Activated T-cell treated with anti-CD3 and anti-CD28 coated beads for 4 hours (primary cell): ENCODE results near the gene NLRP3.
"Not testable (repeated sequence)": the region's sequence is repeated elsewhere in the genome, so short reads cannot be mapped to it uniquely, and the experiment has no call there.

Source experiments
- DNase-seq: peaks from one replicate; pipeline ENCODE4 v3.0.0-alpha.2; 2020

Gene NLRP3

DNA sequence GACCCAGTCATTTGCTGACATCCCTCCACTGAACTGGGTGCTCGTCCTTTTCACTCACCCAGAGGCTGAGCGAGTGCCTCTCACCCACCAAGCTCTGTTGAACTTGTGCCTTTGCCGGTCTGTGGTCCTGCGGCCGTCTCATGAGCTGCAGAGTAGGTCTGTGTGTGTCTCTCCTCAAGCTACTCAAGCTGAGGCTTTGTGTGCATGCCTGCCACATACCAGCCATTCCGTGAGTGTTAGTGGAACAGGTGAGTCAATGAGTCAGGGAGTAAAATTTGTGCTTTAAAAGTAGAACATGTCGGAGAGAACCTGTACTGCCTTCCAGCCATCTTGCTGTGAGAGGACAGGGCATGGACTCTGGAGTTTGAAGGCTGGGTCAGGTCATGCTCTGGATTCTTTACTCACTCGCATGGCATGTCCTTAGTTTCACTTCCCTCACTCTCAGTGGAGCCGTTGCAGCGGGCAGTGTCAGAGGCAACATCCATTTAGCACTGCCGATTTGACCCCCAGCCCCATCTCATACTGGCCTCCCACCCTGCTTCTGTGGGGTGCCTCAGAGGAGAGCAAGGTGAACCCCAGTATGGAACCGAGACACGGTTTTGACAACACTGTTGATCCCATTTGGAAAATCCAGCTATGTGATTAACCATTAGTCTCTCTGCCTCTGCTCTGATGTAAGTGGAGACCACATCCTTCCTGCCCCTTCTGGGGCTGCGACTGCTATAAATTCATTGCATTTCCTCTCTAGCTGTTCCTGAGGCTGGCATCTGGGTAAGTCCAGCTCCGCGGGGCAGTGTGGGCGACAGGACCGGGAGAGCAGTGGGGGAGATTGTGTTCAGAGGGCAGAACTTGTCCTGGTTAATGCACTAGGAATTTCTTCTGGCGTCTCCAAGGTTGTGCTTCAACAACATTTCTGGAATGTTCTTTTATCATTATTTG lies at the start of gene NLRP3:
TSS of gene NLRP3 (plus strand) at position 751 of the 939 bp plus-strand sequence. CDS start 2,628 bp downstream, outside the sequence.
- DNase-seq, result peak; percentile 23

DNA sequence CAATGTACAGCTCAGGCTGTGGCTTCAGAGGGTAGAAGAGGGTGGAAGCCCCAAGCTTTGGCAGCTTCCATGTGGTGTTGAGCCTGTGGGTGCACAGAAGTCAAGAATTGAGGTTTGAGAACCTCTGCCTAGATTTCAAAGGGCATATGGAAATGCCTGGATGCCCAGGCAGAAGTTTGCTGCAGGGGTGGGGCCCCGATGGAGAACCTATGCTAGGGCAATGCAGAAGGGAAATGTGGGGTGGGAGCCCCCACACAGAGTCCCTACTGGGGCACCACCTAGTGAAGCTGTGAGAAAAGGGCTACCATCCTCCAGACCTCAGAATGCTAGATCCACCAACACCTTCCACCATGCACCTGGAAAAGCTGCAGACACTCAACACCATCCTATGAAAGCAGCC lies 49.6 kb upstream of the NLRP3 start:
- not testable (repeated sequence) for DNase-seq

DNA sequence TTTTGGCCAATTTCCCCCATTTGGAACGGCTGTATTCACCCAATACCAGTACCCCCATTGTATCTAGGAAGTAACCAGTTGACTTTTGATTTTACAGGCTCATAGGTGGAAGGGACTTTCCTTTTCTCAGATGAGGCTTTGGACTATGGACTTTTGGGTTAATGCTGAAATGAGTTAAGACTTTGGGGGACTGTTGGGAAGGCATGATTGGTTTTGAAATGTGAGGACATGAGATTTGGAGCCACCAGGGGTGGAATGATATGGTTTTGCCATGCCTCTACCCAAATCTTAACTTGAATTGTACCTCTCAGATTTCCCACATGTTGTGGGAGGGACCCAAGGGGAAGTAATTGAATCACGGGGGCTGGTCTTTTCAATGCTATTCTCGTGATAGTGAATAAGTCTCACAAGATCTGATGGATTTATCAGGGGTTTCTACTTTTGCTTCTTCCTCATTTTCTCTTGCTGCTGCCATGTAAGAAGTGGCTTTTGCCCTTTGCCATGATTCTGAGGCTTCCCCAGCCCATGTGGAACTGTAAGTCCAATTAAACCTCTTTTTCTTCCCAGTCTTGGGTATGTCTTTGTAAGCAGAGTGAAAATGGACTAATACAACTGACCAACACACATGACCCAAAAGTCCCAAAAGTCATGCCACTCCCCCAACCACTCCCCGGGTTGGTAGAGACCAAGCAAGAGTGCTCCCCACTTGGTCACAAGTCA lies 48.9 kb upstream of the NLRP3 start:
- no peak for DNase-seq

DNA sequence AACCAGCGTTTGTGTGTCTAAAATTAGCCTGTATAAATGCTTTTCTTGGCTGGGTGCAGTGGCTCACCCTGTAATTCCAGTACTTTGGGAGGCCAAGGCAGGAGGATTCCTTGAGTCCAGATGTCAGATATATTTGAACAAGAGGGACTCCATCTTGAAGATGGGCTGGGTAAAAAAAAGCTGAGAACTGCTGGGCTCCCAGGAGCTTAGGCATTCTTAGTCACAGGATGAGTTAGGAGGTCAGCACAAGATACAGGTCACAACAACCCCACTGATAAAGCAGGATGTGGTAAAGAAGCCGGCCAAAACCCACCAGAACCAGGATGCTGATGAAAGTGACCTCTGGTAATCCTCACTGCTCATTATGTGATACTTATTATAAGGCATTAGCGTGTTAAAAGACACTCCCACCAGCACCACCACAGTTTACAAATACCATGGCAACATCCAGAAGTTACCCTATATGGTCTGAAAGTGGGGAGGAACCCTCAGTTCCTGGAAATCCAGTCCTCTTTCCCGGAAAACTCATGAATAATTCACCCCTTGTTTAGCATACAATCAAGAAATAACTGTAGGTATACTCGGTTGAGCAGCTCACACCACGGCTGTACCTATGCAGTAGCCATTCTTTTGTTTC lies 48.1 kb upstream of the NLRP3 start:
- DNase-seq, result no peak

DNA sequence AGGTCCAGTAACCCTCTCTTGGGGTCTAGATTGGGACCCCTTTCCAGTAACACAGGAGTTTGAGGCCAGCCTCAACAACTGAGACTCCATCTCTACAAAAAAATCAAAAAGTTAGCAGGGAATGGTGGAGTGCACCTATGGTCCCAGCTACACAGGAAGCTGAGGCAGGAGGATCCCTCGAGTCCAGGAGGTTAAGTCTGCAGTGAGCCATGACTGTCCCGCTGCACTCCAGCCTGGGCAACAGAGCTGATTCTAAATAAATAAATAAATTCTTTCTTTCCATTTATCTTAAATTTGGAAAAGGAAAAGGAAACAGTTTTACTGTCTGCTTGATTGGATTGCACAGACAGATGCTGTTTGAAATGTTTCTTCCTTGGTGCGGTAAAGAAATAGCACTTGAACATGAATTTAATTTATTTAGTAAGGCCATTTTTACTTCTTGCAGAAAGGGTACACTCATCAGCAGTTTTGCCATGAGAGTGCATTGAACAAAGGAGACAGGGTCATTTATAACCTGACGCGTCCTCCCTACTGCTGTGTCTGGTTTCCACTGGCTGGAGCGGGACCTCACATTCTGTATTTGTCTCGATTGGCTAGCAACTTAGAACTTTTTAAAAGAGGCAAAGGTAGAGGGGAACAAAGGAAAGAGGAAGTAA lies 47.4 kb upstream of the NLRP3 start:
- no peak for DNase-seq

DNA sequence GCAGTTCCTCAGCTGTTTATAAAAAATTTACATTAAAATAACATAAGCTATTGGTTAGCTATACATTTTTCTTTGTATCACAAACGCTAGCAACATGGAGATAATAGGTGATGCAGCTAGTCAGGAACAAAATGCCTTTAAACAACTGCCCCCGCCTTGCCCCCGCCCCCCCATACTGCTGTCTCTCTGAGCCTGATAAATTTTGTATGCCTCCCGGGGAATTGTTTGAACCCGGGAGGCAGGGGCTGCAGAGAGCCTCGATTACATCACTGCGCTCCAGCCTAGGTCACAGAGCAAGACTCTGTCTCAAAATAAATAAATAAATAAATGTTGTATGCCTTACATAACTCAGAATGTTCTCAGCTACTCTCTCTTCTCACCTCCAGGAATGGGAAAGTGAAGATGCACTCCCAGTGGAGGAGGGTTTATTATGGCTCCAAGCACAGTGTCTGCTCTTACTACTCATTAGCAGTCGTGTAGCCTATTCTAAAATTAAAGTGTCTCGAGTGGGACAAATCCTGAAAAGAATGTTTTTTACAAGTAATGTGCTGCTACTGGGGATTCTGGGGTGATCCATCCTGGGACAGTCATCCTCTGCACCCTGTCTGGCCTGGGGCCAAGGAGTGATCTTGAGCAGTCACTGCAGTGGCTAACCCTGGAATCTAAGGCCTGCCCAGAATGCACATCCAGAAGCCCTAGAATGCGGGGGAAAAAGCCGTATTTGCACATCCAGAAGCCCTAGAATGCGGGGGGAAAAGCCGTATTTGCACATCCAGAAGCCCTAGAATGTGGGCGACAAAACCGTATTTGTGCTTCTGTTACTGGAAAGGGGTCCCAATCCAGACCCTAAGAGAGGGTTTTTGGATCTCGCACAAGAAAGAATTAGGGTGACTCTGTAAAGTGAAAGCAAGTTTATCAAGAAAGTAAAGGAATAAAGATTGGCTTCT lies 44.9 kb upstream of the NLRP3 start:
- DNase-seq, result no peak

DNA sequence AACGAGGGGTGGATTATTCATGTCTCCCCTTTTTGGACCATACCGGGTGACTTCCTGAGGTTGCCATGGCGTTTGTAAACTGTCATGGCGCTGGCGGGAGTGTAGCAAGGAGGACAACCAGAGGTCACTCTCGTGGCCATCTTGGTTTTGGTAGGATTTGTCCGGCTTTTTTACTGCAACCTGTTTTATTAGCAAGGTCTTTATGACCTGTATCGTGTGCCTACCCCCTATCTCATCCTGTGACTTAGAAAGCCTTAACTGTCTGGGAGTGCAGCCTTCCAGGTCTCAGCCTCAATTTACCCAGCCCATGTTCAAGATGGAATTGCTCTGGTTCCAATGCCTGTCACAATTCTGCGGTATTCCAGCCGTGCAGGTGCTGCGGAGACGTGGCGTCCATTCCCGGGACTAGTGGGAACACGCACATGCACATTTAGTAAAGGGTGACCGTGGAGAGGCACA lies 44.1 kb upstream of the NLRP3 start:
- no peak for DNase-seq

DNA sequence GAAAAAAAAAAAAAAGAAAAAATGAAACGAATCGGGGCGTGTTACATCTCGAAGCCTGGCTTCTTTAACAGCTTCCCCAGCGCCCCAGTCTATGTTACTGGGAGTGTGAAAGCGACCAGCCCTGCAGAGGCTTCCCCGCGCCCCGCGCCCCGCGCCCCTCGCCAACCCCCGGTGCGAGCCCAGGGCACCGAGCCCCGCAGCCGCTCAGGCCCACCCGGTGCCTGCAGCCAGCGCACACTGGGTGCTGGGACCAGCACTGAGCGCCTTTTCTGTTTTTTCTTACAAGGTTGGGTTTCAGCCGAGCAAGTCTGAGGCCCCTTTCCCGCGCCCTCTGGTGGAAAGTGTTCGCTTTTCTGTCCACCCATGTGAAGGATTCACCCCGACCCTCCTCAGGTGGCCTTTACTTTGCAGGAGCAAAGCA lies 42.2 kb upstream of the NLRP3 start:
- DNase-seq, result peak; percentile 26

DNA sequence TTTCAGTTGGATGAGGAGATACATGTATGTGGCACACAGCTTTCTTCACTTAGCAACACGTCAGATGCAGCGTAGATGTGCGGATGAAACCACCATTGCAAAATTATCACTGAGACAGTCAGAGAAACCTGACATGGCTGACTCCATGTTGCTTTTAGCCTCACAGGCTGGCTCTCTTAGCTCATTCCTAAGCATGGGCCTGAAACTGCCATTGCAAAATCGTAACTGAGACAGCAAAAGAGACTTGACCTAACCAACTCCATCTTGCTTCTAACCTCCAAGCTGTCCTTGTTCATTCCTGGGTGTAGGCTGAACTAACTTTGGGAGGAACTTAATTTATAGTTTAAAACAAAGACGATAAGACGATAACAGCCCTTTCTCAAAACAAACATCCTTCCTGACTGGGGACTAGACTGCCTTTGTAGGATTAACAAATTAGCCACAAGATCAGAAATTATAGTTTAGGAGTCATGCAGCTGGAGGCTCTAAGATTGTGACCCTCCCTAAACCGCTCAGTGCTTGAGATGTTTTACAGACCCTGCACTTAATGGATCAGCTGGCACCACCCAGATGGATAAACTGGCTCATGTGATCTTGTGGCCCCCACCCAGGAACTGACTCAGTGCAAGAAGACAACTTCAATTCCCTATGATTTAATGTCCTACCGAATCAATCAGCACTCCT lies 41.2 kb upstream of the NLRP3 start:
- DNase-seq, result not testable (repeated sequence)

DNA sequence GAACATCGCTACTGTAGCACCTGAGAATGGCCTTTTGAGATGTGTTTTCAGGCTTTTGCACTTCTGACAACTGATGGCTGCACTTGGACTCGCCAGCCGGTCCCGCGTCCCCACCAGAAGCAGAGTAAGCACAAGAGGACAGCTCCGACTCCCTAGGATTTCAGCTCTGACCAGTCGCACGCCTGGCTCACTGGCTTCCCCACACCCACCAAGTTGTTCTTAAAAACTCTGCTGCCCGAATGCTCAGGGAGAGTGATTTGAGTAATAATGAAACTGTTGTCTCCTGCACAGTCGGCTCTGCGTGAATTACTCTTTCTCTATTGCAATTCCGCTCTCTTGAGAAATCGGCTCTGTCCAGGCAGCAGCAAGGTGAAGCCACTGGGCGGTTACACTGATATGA lies 40.2 kb upstream of the NLRP3 start:
- no peak for DNase-seq

DNA sequence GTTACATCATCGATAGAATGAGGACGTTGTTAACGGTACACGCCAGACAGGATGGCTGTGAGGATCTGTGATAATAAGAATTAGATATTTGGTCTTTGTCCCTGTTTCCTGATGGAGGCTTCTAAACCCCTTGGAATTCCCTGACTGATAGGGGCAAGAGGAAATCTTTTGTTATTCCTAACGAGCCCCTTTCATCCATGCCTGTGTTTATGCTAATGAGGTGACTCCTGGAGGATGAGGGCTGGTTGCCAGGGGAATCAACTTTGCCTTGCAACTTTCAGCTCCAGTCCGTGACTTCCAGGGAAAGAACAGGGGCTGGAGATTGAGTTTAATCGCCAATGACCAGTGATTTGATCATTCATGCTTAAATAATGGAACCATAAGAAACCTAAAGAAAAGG lies 39.3 kb upstream of the NLRP3 start:
- DNase-seq, result no peak

DNA sequence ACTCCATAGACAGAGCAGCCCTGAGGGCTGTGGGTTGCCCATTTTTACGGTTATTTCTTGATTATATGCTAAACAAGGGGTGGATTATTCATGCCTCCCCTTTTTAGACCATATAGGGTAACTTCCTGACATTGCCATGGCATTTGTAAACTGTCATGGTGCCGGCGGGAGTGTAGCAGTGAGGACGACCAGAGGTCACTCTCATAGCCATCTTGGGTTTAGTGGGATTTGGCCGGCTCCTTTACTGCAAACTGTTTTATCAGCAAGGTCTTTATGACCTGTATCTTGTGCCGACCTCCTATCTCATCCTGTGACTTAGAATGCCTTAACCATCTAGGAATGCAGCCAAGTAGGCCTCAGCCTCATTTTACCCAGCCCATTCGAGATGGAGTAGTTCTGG lies 38.3 kb upstream of the NLRP3 start:
- DNase-seq, result not testable (repeated sequence)

DNA sequence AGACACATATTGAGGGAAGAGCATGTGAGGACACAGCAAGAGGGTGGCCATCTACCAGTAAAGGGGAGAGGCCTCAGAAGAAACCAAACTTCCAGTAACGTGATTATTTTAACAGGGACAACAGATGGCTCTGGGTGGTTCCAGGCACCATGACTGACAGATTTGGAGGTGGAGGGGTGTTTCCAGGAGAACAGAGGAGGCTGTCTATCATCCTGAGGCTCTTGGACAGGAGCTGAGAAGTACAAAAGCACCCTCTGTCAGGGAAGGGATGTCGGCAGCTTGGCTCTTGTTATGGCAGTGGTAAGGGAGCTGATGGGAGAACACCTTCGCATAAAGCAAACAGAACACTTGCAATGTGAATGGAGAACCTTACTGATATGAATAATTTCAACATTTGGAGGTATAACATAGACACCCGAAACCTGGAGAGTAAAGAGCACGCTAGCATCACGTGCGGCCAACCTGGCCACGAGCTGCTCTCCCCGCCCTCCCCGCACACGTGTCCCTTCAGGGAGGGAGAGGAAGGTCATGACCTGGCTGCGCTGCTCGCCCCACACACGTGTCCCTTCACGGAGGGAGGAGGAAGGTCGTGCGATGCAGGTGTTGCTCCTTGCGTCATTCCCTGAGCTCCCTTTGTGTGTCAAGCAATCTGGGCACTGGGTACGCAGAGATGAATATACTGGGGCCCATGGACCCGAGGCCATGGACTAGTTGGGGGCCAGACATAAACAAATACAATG lies 37.5 kb upstream of the NLRP3 start:
- DNase-seq, result no peak

DNA sequence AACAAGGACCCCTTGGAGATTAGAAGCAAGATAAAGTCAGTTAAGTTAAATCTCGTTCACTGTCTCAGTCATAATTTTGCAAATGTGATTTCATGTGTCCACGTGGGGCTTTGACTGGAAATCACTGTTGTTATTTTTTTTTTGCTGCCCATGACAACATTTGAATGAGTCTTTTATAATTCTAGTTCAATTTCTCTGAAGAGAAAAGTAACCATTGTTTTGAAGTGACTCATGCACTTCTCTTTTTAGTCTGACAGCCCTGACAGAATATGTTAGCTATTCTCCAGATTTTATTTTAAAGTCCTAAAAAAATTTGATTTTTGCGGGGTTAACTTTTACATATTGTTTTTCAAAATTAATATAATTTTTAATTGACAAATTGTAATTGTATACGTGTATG lies 30.7 kb upstream of the NLRP3 start:
- DNase-seq, result no peak

DNA sequence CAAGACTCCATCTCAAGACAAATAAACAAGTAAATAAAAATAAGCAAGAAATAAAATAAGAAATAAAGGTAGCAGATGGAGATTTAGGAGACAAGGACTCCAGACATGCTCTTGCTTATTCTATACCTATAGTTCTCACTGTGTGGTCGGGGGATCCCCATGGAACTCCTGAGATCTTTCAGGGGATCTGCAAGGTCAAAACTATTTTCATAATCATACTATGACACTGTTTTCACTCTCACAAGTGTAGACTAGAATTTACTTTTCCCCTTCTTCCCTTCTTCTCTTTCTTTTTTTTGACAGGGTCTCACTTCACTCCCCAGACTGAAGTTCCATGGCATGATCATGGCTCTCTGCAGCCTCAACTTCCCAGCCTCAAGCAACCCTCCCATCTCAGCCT lies 29.8 kb upstream of the NLRP3 start:
- DNase-seq, result no peak

DNA sequence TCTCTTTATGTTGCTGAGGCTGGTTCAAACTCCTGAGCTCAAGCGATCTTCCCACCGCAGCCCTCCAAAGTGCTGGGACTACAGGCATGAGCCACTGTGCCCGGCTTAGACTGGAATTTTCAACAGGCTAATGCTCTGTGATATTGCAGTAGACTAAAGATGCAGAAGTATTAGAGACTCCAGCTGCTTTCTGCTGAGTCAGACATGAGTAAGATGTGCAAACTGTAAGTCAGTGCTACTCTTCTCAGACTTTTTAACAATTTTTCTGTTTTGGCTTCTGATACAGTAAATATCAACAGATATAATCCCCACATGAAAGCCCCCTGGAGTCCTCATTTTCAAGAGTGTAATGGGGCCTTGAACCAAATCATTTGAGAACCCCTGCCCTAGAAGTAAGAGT lies 29.3 kb upstream of the NLRP3 start:
- no peak for DNase-seq

DNA sequence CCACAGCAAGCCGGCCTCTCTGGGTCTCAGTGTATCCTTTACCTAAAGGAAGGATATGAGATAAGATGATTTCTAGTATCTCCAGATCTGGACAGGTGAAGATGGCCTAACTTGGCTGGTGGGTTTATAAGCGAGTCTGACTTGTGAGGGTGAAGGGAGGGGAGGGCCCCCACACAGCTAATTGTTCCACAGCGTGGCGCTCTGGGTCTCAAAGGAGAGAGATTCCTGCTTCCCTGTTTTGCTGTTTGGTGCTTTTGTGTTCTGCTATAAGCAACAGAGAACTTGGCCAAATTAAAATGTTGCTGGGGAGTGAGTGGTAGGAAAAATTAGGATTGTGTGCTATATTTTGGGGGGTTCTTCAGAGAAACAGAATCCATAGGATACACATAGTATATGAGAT lies 28.9 kb upstream of the NLRP3 start:
- no peak for DNase-seq

DNA sequence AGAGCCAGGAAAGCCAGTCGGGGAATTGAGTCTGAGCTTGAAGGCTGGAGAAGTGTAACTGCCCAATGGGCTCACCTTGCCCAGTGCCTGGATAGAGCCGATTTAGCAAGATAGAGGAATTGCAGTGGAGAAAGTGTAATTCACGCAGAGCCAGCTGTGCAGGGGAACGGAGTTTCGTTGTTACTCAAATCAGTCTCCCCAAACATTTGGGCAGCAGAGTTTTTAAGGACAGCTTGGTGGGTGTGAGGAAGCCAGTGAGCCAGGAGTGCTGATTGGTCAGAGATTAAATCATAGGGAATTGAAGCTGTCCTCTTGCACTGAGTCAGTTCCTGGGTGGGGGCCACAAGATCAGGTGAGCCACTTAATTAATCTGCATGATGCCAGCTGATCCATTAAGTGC lies 28.4 kb upstream of the NLRP3 start:
- no peak for DNase-seq

DNA sequence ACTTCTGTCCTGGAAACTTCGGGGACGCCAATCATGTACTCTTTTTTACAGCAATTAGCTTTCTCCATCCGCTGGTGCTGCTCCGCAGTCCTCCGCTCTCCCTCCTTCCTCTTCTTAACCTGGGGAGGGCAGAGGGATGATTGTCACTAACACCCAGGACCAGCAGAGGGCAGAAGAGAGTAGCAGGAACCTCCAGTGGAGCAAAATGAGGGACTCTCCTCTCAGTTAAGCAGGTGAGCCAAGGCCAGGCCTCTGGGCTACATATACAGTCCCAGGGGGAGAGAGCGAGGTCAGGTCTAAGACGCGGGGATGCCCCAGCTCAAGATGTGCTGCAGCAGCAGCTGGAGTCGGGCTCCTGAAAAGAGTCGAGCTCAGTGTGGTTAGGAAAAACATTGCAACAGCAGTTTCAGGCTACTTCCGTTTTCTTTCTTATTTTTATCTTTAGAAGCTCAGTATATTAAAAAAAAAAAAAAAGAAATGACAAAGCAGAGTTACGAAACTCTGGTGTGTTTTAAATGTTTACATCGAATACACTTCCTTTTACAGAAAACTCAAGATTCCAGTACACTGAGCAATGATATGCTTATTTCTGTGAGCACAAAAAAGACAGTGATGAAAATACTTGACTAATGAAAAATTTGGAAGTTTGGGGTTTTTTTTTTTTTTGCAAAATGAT lies 25.7 kb upstream of the NLRP3 start:
- peak; percentile 80 for DNase-seq

DNA sequence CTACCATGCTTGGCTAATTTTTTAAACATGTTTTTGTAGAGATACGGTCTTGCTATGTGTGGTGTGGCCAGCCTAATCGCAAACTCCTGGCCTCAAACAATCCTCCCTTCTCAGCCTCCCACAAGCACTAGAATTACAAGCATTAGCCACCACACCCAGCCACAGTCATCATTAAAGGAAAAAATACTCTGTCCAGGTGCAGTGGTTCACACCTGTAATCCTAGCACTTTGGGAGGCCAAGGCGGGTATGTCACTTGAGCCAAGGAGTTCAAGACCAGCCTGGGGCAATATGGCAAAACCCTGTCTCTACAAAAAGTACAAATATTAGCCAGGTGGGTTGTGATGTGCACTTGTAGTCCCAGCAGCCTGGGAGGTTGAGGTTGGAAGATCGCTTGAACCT lies 25.0 kb upstream of the NLRP3 start:
- no peak for DNase-seq
